Neuronal stem cell (in vitro differentiated cells): ENCODE measurements around the gene TIMM8A. TPM values are rescaled to one million over a fixed set of nuclear protein-coding genes. Genes with fewer than 3 reads are reported as not detected.
A peak's percentile ranks its signal among the peaks of the same experiment; 100 is the strongest.

Experiments used
- DNase-seq: peaks from one replicate; pipeline ENCODE4 v3.0.0-alpha.2; 2013; ENCODE audit warnings: low spot score
- H2AFZ ChIP-seq: one replicate; pipeline ENCODE4 v1.6.1; 2013; ENCODE audit warnings: mild to moderate bottlenecking, low read length, inconsistent platforms
- H2AK5ac ChIP-seq: 2 replicates; pipeline ENCODE4 v1.6.1; 2013; ENCODE audit warnings: low read depth, mild to moderate bottlenecking, inconsistent platforms, low read length, moderate library complexity, mixed read lengths
- H2BK120ac ChIP-seq: 2 replicates; pipeline ENCODE4 v1.6.1; 2013; ENCODE audit warnings: low read depth, mild to moderate bottlenecking, inconsistent platforms, low read length, moderate library complexity, mixed read lengths
- H2BK12ac ChIP-seq: one replicate; pipeline ENCODE4 v1.6.1; 2013; ENCODE audit warnings: low read length, inconsistent platforms
- H2BK15ac ChIP-seq: 2 replicates; pipeline ENCODE4 v1.6.1; 2013; ENCODE audit warnings: mild to moderate bottlenecking, low read length, inconsistent platforms, mixed read lengths
- H2BK5ac ChIP-seq: one replicate; pipeline ENCODE4 v1.6.1; 2013; ENCODE audit warnings: inconsistent platforms, mild to moderate bottlenecking, low read length, moderate library complexity
- H3K14ac ChIP-seq: one replicate; pipeline ENCODE4 v1.6.1; 2013; ENCODE audit warnings: low read length, inconsistent platforms
- H3K18ac ChIP-seq: 2 replicates; pipeline ENCODE4 v1.6.1; 2013; ENCODE audit warnings: low read length, inconsistent platforms
- H3K23ac ChIP-seq: 2 replicates; pipeline ENCODE4 v1.6.1; 2013; ENCODE audit warnings: low read depth, mild to moderate bottlenecking, mixed read lengths, low read length, inconsistent platforms; ENCODE audit not compliant: poor library complexity
- H3K27ac ChIP-seq: replicated peaks from 3 replicates; pipeline ENCODE4 v1.5.1; 2013; ENCODE audit warnings: low read length, inconsistent platforms
- H3K27me3 ChIP-seq, 3 experiments: 2 replicates each; pipeline ENCODE4 v1.6.1; 2013; ENCODE audit warnings: low read length in 3 of 3, mild to moderate bottlenecking in 2 of 3, inconsistent platforms in 1 of 3, low read depth in 1 of 3, mixed read lengths in 1 of 3, moderate library complexity in 1 of 3; ENCODE audit not compliant: control insufficient read depth in 3 of 3, insufficient read depth in 3 of 3
- H3K36me3 ChIP-seq, 2 donors: replicated peaks in 1 of 2; 2 replicates each; pipeline ENCODE4 v1.6.1; 2013; ENCODE audit warnings: low read length in 2 of 2; ENCODE audit not compliant: control insufficient read depth in 2 of 2, insufficient read depth in 2 of 2
- H3K4ac ChIP-seq: 2 replicates; pipeline ENCODE4 v1.6.1; 2013; ENCODE audit warnings: inconsistent platforms, mild to moderate bottlenecking, low read length, moderate library complexity
- H3K4me1 ChIP-seq, 2 donors: 1 replicate in 1 of 2; 2 replicates in 1 of 2; pipeline ENCODE4 v1.6.1; 2013; ENCODE audit warnings: low read length in 2 of 2, low read depth in 1 of 2; ENCODE audit not compliant: control insufficient read depth in 2 of 2, insufficient read depth in 1 of 2
- H3K4me2 ChIP-seq: one replicate; pipeline ENCODE4 v1.6.1; 2013; ENCODE audit warnings: mild to moderate bottlenecking, low read length, inconsistent platforms; ENCODE audit not compliant: insufficient read depth, poor library complexity, severe bottlenecking
- H3K4me3 ChIP-seq, 2 donors: 2 replicates each; pipeline ENCODE4 v1.5.1; 2013; ENCODE audit warnings: low read length in 2 of 2, mild to moderate bottlenecking in 2 of 2, inconsistent platforms in 1 of 2, moderate library complexity in 1 of 2
- H3K79me1 ChIP-seq: one replicate; pipeline ENCODE4 v1.6.1; 2013; ENCODE audit warnings: low read depth, mild to moderate bottlenecking, inconsistent platforms, low read length, moderate library complexity
- H3K9ac ChIP-seq: one replicate; pipeline ENCODE4 v1.6.1; 2013; ENCODE audit warnings: mild to moderate bottlenecking, low read depth, low read length, inconsistent platforms; ENCODE audit not compliant: poor library complexity
- H3K9me3 ChIP-seq, 2 donors: replicated peaks in 1 of 2; 2 replicates each; pipeline versions ENCODE3 to v1.6.1; 2013; ENCODE audit warnings: low read length in 2 of 2, mild to moderate bottlenecking in 2 of 2, inconsistent platforms in 1 of 2, low read depth in 1 of 2, mixed read lengths in 1 of 2, moderate library complexity in 1 of 2; ENCODE audit not compliant: control insufficient read depth in 2 of 2, insufficient read depth in 1 of 2
- H4K8ac ChIP-seq: one replicate; pipeline ENCODE4 v1.6.1; 2013; ENCODE audit warnings: low read depth, mild to moderate bottlenecking, inconsistent platforms, low read length, moderate library complexity
- H4K91ac ChIP-seq: one replicate; pipeline ENCODE4 v1.6.1; 2013; ENCODE audit warnings: low read length, low read depth, mild to moderate bottlenecking, inconsistent platforms; ENCODE audit not compliant: poor library complexity
- WGBS, 2 donors: extraction: QIAGEN DNeasy Blood & Tissue Kit; methylation state at CpG; one replicate each; pipeline ENCODE4 v1.1.7; 2013; ENCODE audit warnings: missing lambda C conversion rate in 2 of 2, mixed read lengths in 1 of 2; ENCODE audit not compliant: insufficient read length in 2 of 2, insufficient replicate concordance in 1 of 2; ENCODE audit errors: extremely low coverage in 2 of 2; 5-methylcytosine and 5-hydroxymethylcytosine counted together
- polyA plus RNA-seq, 2 experiments: library from polyadenylated mRNA; stranded (reverse); fragments of 200-250 nt; gene quantifications; one replicate each; pipeline ENCODE4 v1.2.3, GENCODE V29; 2013

Gene TIMM8A
- 9.3 TPM for polyA plus RNA-seq (2013, experiment 1 of 2)
- polyA plus RNA-seq (2013, experiment 2 of 2) = 9.1 TPM

- peak within 1 kb of the TSS; percentile 88 for H3K18ac ChIP-seq
These were observed at the start of gene TIMM8A for GRCh38 chrX:101348452-101349192. TSS of gene TIMM8A (minus strand) at chrX:101348742. CDS start at chrX:101348664, 78 bp downstream.

DNA sequence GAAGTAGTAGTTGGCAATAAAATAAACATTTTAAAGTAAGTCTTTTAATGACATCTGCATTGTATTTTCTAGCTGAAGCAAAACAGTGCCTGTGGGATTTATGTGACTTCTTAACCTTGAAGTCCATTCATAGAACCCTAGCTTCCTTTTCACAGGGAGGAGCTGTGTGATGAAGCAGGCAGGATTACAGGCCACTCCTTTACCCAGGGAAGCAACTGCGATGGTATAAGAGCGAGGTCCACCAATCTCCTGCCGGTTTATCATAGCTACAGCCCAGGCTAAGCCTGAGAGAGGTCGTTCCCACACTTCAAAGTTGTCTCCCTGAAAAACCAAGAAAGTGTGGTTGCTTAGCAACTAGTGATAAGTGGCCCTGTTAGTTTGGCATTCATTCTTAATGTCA is 49.2 kb upstream of the TIMM8A start:
- Histone ChIP-seq H2BK120ac (no peak overlapping the region), H3K4me1 (no peaks in the 10 kb centered on the region), H3K4ac (no peak overlapping the region), H2BK5ac (no peak overlapping the region), H3K27ac (no peak overlapping the region), H3K4me2 (no peak overlapping the region), H3K18ac (no peak overlapping the region), H4K91ac (no peak overlapping the region), H3K4me3 (no peak overlapping the region), H3K36me3 (peaks cover 2 to 63% of the 10 kb centered on the region in 2 donors), H3K14ac (no peak overlapping the region), H3K27me3 (no peaks in the 10 kb centered on the region), H3K23ac (no peak overlapping the region), H2AFZ (no peak overlapping the region), H3K9ac (no peak overlapping the region), H2AK5ac (no peak overlapping the region), H2BK15ac (no peak overlapping the region), H4K8ac (no peak overlapping the region), H2BK12ac (no peak overlapping the region), H3K79me1 (no peaks in the 10 kb centered on the region), H3K9me3 (no peaks in the 10 kb centered on the region)
- no peak for DNase-seq
- no CpG with 5 or more reads among the region's 4 CpGs for WGBS, 2 donors

More at GRCh38 chrX:101348452-101349192, at the start of gene TIMM8A:
- Histone ChIP-seq H3K4ac (no peak within 1 kb of the TSS), H3K36me3 (peaks cover 0 to 19% of the 10 kb centered on the region in 2 donors), H3K79me1 (no peaks in the 10 kb centered on the region), H2BK5ac (no peak within 1 kb of the TSS), H3K27ac (peak within 1 kb of the TSS; percentile 67), H3K27me3 (no peaks in the 10 kb centered on the region), H3K4me1 (peaks cover 1 to 3% of the 10 kb centered on the region in 2 donors), H3K14ac (no peak within 1 kb of the TSS), H3K4me2 (peak within 1 kb of the TSS; percentile 64), H3K4me3 (peak within 1 kb of the TSS; percentile 90 to 96), H3K9me3 (no peaks in the 10 kb centered on the region), H2BK15ac (no peak within 1 kb of the TSS), H2AK5ac (no peak within 1 kb of the TSS), H3K23ac (peak within 1 kb of the TSS; percentile 44), H2BK120ac (no peak within 1 kb of the TSS), H2BK12ac (no peak within 1 kb of the TSS), H3K9ac (peak within 1 kb of the TSS; percentile 83), H4K91ac (no peak within 1 kb of the TSS), H4K8ac (no peak within 1 kb of the TSS), H2AFZ (peak within 1 kb of the TSS; percentile 98)
- no CpG with 5 or more reads among the region's 55 CpGs for WGBS, 2 donors
- peak; percentile 32 for DNase-seq

DNA sequence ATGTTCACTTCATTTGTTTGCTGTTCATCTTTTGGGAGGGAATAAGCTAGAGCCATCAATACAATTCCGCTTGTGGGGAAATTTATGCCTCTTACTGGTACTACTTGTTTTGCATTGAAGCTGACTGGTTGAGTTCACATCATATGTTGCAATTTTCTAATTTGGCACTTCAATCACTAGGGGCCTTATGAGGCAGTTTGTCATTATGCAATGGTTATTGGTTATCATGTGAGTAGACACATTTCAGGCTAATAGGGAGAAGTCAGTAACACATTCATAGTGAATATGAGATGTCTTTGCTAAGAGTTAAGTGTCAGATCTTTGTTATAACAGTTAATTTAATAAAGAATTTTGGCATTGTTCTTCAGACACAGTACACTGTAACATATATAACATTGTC is 47.2 kb upstream of the TIMM8A start:
- H2BK15ac ChIP-seq = no peak overlapping the region
- H2BK5ac ChIP-seq = no peak overlapping the region
- H3K9ac ChIP-seq = no peak overlapping the region
- H2BK120ac ChIP-seq = no peak overlapping the region
- H3K79me1 ChIP-seq = peaks cover 3% of the 10 kb centered on the region
- peaks cover 9 to 63% of the 10 kb centered on the region in 2 donors for H3K36me3 ChIP-seq
- no peaks in the 10 kb centered on the region for H3K27me3 ChIP-seq
- no peak overlapping the region for H3K23ac ChIP-seq
- no peak overlapping the region for H2AK5ac ChIP-seq
- no peak overlapping the region for H3K27ac ChIP-seq
- no peak overlapping the region for H3K4ac ChIP-seq
- no CpG with 5 or more reads among the region's 1 CpG for WGBS, 2 donors
- H3K4me3 ChIP-seq = no peak overlapping the region
- no peak overlapping the region for H3K18ac ChIP-seq
- H2AFZ ChIP-seq = no peak overlapping the region
- H3K14ac ChIP-seq = no peak overlapping the region
- no peak overlapping the region for H4K8ac ChIP-seq
- H2BK12ac ChIP-seq = no peak overlapping the region
- peaks cover 3 to 5% of the 10 kb centered on the region in 2 donors for H3K4me1 ChIP-seq
- no peak for DNase-seq
- no peak overlapping the region for H4K91ac ChIP-seq
- no peak overlapping the region for H3K4me2 ChIP-seq
- no peaks in the 10 kb centered on the region for H3K9me3 ChIP-seq

GRCh38 chrX:101394372-101394771 is 45.8 kb upstream of the TIMM8A start:
- no peak overlapping the region for H3K4me3 ChIP-seq
- H3K79me1 ChIP-seq = peaks cover 3% of the 10 kb centered on the region
- no peaks in the 10 kb centered on the region for H3K27me3 ChIP-seq
- peaks cover 8 to 52% of the 10 kb centered on the region in 2 donors for H3K36me3 ChIP-seq
- no peak for DNase-seq
- H3K9me3 ChIP-seq = no peaks in the 10 kb centered on the region
- peaks cover 3 to 9% of the 10 kb centered on the region in 2 donors for H3K4me1 ChIP-seq
- no peak overlapping the region for H2BK15ac ChIP-seq
- H3K27ac ChIP-seq = no peak overlapping the region
- H4K8ac ChIP-seq = no peak overlapping the region
- H3K14ac ChIP-seq = no peak overlapping the region
- no peak overlapping the region for H3K9ac ChIP-seq
- H3K4ac ChIP-seq = no peak overlapping the region
- no peak overlapping the region for H2AFZ ChIP-seq
- no peak overlapping the region for H2AK5ac ChIP-seq
- no peak overlapping the region for H2BK5ac ChIP-seq
- no peak overlapping the region for H3K4me2 ChIP-seq
- no peak overlapping the region for H2BK120ac ChIP-seq
- no peak overlapping the region for H4K91ac ChIP-seq
- H3K23ac ChIP-seq = no peak overlapping the region
- H2BK12ac ChIP-seq = no peak overlapping the region
- no peak overlapping the region for H3K18ac ChIP-seq
